Stimulated activated CD4-positive, alpha-beta T cell treated with anti-CD3 and anti-CD28 coated beads, TNF-alpha, amount 100 ng/mL, for 48 hours (primary cell): Measurements from ENCODE around the gene TPRG1L.

ENCODE experiments used
- DNase-seq, 3 donors: peaks; one replicate each; pipeline ENCODE4 v3.0.0-alpha.2; 2020; ENCODE audit warnings: low read depth in 3 of 3

TPRG1L gene

GRCh38 chr1:3593745-3594144 lies 31.1 kb upstream of the TPRG1L start:
- no peak for DNase-seq

DNA sequence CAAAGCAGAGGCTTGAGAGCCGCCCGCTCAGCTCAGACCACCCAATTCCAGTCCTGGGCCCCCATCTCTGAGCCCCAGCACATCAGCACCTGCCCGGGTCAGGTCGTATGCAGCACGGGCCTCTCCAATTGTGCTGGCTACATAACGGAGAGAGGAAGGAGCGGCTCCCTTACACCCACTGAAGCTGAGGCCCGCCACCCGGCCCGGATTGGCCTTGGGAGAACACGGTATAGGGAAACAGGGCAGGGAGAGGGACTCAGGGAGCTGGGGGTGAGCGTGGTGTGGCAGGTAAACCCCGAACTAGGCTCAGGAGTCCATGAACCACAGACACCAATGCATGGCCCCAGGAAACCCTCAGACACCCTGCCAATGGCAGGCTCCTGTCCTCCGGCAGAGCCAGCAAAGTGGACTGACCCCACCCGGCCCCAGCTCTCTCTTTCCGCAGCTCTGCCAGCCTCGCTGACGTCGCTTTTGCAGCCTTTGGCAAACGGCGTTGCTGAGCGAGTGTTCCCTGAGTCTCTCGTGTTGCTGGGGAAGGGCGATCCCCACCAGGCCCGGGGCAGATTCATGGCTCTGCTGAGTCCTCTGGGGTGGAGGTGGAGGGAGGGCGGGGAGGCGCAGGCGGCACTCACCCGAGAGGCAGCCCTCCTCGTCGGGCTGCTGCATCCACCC lies 30.0 kb upstream of the TPRG1L start:
- DNase-seq: no peak

- DNase-seq: no peak
Measured at GRCh38 chr1:3595949-3596348, 28.9 kb upstream of the TPRG1L start.

DNA sequence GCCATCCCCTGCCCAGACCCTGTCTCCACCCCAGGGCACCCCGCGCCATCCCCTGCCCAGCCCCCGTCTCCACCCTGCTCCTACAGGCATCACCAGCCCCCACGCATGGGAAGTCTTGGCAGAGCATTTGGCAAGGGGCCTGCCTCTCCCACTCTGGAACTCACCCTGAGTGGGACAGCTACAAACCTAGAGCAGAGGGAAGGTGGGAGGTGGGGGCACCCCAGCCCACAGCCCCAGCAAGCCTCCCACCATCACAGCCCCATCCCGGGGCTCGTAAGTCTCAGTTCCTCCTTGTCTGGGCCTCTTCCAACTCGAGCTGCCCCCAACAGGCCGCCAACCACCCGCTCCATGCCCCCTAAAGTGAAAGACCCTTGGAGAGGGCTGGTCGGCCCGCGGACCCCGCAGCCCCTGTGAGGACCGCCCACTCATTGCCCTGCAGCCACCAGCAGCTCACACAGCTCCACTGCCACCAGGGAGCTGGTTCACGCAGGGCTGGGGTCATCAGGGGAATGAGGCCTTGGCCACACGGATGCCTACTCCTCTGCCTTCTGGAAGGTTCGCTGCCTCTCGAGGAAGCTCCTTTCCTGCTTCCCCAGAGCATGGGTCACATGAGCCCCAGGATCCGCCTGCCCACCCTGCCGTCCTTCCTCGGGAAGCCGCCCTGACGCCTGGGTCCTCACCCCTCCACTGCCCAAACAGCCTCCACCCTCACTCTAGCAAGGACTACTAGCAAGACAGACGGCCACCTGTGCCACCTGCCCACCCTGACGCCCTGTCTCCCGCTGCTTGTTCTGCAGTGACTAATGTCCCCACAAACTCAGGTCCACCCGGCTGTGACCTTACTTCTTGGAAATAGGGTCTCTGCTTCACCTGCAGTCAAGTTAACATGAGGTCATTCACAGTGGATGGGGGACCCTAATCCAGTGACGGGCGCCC lies 27.9 kb upstream of the TPRG1L start:
- no peak for DNase-seq

DNA sequence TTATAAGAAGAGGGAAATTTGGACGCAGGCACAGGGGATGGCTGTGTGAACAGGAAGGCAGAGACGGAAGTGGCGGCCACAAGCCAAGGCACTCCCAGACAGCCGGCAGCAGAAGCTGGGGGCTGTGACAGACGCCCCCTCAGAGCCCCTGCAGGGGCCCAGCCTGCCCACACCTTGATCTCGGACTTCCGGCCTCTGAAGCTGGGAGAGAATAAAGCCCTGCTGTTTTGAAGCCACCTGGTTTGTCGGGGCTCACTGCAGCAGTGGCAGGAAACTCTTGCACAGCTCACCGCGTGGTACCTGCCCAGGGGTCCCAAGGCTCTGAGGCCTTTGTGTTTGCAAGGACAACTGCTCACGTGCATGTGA lies 27.2 kb upstream of the TPRG1L start:
- DNase-seq: no peak

DNA sequence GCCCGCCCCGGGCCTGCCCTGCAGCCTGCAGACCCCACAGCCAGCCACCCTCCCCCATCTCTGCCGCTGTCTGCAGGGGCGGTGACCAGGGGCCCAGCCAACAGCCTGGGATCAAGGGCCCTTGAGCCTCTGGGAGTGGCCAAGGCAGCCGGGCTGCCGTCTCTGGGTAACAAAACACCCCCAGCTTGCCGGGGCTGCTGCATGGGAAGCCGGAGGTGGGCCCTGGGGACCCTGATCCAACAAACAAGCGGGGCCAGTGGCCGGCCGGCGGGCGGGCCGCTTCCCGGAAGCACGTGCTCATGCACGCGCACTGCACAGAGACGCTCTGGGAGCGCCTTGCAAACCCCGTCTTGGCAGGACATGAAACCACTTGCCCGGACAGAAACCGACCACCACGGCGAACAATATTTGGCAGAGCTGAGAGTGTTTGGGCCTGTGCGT lies 26.7 kb upstream of the TPRG1L start:
- DNase-seq: no peak

DNA sequence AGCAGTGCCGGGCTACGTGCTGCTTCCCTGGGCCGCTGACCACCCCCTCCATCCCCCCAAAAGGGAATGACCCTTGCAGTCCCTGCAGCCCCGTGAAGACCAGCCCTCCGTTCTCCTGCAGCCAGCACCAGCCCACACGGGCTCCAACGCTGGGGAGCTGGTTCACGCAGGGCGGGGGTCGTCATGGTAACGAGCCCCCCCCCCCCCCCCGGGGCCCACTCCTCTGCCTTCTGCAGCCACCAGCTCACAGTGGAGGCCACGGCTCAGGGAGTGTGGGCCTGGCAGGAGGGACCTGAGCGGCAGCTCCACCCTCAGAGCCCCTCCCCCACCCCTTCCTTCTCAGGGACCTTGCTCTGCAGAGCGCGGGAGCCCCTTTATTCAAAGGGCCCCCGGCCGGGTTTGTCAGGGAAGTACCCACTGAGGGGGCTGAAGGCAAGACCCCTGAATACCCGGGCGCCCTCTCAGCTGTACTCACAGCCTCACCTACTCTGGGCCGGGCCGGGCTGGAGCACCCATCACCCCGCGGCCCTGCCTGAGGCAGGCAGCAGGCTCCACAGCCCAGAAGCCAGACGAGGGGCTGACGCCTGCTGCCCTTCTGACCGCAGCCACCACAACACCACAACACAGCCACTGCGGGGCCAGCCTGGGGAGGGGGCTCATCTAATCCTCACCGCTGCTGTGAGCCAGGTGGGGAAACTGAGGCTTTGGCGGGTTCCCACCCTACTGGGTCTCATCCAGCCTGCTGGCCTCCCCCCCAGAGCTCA lies 26.1 kb upstream of the TPRG1L start:
- DNase-seq: no peak

- no peak for DNase-seq
Measured at GRCh38 chr1:3599286-3599811, 25.5 kb upstream of the TPRG1L start.

DNA sequence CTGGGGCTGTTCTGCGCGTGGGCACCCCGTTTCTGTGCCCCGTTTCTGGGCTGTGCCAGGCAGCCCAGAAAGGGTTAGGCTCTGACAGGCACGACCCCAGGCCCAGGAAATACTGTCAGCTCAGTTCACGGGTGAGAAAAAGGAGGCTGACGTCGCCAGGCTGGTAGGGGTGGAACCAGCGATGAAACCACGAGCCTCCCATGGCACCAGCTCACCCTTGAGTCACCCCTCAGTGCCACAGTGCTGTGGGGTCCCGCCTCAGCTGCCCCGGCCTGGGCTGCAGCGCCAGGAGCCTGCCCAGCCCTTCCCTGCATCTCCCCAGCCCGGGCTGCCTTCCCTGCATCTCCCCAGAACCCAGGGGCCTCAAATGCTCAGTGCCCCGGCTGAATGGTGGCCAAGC lies 25.0 kb upstream of the TPRG1L start:
- no peak for DNase-seq

GRCh38 chr1:3600354-3600753 lies 24.5 kb upstream of the TPRG1L start:
- no peak for DNase-seq

GRCh38 chr1:3601743-3602142 lies 23.1 kb upstream of the TPRG1L start:
- DNase-seq: no peak

GRCh38 chr1:3602375-3602774 lies 22.4 kb upstream of the TPRG1L start:
- no peak for DNase-seq

DNA sequence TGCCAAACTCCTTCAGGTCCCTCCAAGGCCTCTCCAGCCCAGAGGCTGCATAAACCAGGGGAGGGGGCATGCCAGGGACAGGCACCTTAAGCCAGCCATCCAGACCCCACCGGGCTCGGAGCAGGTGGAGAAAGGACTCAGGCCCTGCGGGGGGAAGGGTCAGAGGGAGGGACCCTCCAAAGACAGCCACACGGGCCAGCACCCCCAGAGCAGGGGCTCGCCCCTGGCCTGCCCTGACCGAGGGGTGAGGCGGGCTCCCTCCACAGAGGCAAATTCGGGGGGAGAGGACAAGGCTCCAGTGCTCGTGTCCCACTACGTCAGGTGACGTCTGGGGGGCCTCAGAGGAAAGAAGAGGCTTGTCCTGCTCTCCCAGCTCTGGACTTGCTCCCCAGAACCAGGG lies 21.7 kb upstream of the TPRG1L start:
- DNase-seq: no peak

GRCh38 chr1:3603571-3604467 lies 21.0 kb upstream of the TPRG1L start:
- DNase-seq: no peak

- no peak for DNase-seq
Measured at GRCh38 chr1:3604468-3604974, 20.3 kb upstream of the TPRG1L start.

GRCh38 chr1:3604997-3605823 lies 19.6 kb upstream of the TPRG1L start:
- DNase-seq: no peak

DNA sequence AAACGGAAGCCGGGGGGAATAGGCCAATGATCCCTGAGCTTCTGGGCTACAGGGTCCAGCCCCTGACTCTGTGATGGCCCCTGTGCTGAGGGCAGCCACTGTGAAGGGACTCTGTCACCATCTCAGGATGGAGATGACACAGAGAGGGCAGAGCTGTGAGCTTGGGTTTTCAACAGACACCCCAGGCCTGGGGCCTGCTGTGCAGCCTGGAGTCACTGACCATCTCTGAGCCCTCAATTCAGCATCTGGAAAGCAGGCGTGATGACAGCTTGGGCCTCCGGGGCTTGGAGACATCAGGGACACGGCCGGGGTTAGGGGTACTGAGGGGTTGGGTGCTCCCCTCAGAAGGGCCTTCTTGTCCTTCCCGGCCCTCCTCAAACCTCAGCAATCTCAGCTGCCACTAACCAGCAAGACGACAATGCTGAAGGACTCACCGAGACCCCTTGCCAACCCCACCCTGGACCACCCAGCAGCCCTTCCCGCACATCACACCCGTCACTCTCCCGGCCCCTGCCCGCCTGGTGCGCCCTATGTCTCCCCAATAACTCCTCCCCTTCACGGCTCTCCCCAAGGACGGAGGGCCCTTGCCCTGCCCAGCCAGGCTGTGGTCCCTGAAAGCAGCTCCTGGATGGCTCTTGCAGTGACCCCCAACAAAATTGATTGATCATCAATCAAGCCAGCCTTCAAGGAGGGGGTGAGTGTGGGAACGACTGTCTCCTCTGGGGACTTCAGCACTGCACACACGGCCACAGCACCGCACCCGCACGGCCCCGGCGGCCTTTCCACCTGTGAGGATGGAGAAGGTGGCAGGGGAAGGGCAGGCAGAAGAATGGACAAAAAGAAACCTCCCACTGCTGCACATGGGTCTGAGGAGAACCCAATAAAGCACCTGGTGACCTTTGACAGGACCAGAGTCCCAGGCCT lies 17.8 kb upstream of the TPRG1L start:
- DNase-seq: no peak

DNA sequence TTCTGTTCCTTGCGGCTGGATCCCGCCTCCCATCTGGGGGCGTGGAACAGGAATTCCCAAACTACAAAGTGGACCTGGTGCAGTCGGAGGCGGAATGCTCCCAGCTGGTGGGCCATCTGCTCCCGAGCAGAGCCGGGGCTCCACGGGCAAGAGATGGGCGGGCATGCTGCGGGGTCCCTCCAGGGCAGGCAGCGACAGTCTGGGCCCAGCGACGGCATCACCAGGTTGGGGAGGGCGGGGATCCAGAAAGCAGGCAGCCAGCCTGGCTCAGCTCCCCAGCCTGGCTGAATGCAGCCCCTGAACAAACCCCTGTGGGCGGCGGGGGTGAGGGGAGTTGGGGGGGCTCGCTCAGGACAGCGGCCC lies 17.1 kb upstream of the TPRG1L start:
- DNase-seq: no peak

DNA sequence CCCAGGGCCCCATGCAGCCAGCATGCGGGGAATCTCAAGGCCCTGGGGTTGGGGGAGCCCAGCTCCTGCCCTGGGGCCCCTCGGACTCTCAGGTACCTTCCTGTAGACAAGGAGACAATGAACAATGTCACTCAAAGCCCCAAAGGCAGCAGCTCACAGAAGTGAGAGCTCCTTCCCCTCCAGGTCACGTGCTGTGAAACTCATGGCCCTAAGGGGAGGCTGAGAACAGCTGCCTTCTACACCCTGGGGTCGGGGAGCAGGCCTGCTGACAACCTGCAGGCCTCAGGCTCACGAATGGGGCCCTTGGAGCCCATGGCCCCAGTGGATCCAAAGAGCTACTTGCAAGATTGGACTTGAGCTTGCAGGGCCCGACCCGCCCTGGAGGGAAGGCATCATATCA lies 16.7 kb upstream of the TPRG1L start:
- no peak for DNase-seq
